GM23338 (cell line): ENCODE results near the gene TENM3. TPM values are rescaled to one million over a fixed set of nuclear protein-coding genes. Genes with fewer than 3 reads are reported as not detected.

Experiments
- ATAC-seq: fragments of 200-7000 bp; cut with Tn5 transposase; 3 replicates; pipeline ENCODE4 v1.9.1; 2020
- DNase-seq: peaks from one replicate; pipeline ENCODE4 v3.0.0-alpha.2; 2015; ENCODE audit warnings: low spot score
- H2AFZ ChIP-seq: fragments of 200-600 bp; sonication (generic); 2 replicates; pipeline ENCODE4 v1.8.0; 2016; ENCODE audit warnings: antibody characterized with exemption, mild to moderate bottlenecking, moderate library complexity
- H3F3A ChIP-seq: fragments of 200-600 bp; sonication (generic); replicated peaks from 2 replicates; pipeline ENCODE4 v1.8.0; 2017; ENCODE audit warnings: antibody characterized with exemption, mixed run types, low read depth
- H3K27ac ChIP-seq: fragments of 200-600 bp; sonication (generic); 2 replicates; pipeline ENCODE4 v1.6.1; 2016; ENCODE audit warnings: low read depth
- H3K27me3 ChIP-seq: fragments of 200-600 bp; sonication (generic); 2 replicates; pipeline ENCODE4 v1.8.0; 2016; ENCODE audit warnings: mild to moderate bottlenecking, mixed run types, moderate library complexity; ENCODE audit not compliant: insufficient read depth
- H3K36me3 ChIP-seq: fragments of 200-600 bp; sonication (generic); 2 replicates; pipeline ENCODE4 v1.8.0; 2016; ENCODE audit warnings: mild to moderate bottlenecking; ENCODE audit not compliant: insufficient read depth
- H3K4me1 ChIP-seq: fragments of 200-600 bp; sonication (generic); 2 replicates; pipeline ENCODE4 v1.8.0; 2016; ENCODE audit warnings: mild to moderate bottlenecking, moderate library complexity; ENCODE audit not compliant: insufficient read depth
- H3K4me2 ChIP-seq: fragments of 200-600 bp; sonication (generic); 2 replicates; pipeline ENCODE4 v1.7.1; 2017; ENCODE audit warnings: mixed run types
- H3K4me3 ChIP-seq: fragments of 200-600 bp; sonication (generic); 2 replicates; pipeline ENCODE4 v1.6.1; 2016; ENCODE audit warnings: mixed run types
- H3K79me2 ChIP-seq: fragments of 200-600 bp; sonication (generic); replicated peaks from 2 replicates; pipeline ENCODE4 v1.8.0; 2017; ENCODE audit warnings: mild to moderate bottlenecking; ENCODE audit not compliant: insufficient read depth
- H3K9me2 ChIP-seq: fragments of 200-600 bp; sonication (generic); 2 replicates; pipeline ENCODE4 v1.8.0; 2017; ENCODE audit not compliant: insufficient read depth
- H4K20me1 ChIP-seq: fragments of 200-600 bp; sonication (generic); replicated peaks from 2 replicates; pipeline ENCODE4 v1.8.0; 2017; ENCODE audit warnings: mild to moderate bottlenecking; ENCODE audit not compliant: insufficient read depth
- H3K27ac Mint-ChIP-seq: 2 replicates; pipeline ENCODE4 v1.8.0; 2020; ENCODE audit warnings: inconsistent platforms, mild to moderate bottlenecking, moderate library complexity, mixed read lengths
- H3K27me3 Mint-ChIP-seq: 3 replicates; pipeline ENCODE4 v1.8.0; 2022; ENCODE audit warnings: low read depth, mild to moderate bottlenecking, moderate library complexity, mixed read lengths, inconsistent platforms; ENCODE audit not compliant: insufficient read depth, poor library complexity
- H3K36me3 Mint-ChIP-seq: 3 replicates; pipeline ENCODE4 v1.8.0; 2021; ENCODE audit warnings: low read depth, mild to moderate bottlenecking, inconsistent platforms, moderate library complexity, mixed read lengths
- H3K4me1 Mint-ChIP-seq: 3 replicates; pipeline ENCODE4 v1.8.0; 2020; ENCODE audit warnings: mild to moderate bottlenecking, inconsistent platforms, mixed read lengths
- H3K4me3 Mint-ChIP-seq: 3 replicates; pipeline ENCODE4 v1.8.0; 2021; ENCODE audit warnings: moderate library complexity, mild to moderate bottlenecking, inconsistent platforms, mixed read lengths
- H3K9me3 Mint-ChIP-seq: 3 replicates; pipeline ENCODE4 v1.8.0; 2020; ENCODE audit warnings: moderate library complexity, mild to moderate bottlenecking, inconsistent platforms, mixed read lengths
- CREB1 ChIP-seq: fragments of 250-450 bp; sonication (Bioruptor Pico); IDR thresholded peaks from 2 replicates; pipeline ENCODE4 v1.5.0; 2020; ENCODE audit warnings: low read depth, mild to moderate bottlenecking, moderate library complexity
- CTCF ChIP-seq, 2 experiments: fragments of 200-600 bp in 1 of 2; sonication (generic) in 1 of 2; conservative IDR thresholded peaks; 2 replicates each; pipeline versions ENCODE4 v1.5.1 to v1.6.1; 2016 to 2017; ENCODE audit warnings: antibody characterized with exemption in 2 of 2, low read depth in 2 of 2, mild to moderate bottlenecking in 2 of 2, moderate library complexity in 1 of 2
- ETS1 ChIP-seq: IDR thresholded peaks from 2 replicates; pipeline ENCODE4 v1.6.1; 2016; ENCODE audit warnings: antibody characterized with exemption
- EZH2 ChIP-seq: fragments of 200-600 bp; sonication (generic); IDR thresholded peaks from one replicate; pipeline ENCODE4 v1.8.0; 2017; ENCODE audit warnings: antibody characterized with exemption, mild to moderate bottlenecking, low read depth; ENCODE audit not compliant: unreplicated experiment
- EZH2phosphoT487 ChIP-seq: fragments of 200-600 bp; sonication (generic); IDR thresholded peaks from one replicate; pipeline ENCODE4 v1.8.1; 2018; ENCODE audit warnings: antibody characterized with exemption; ENCODE audit not compliant: unreplicated experiment
- JUNB ChIP-seq: IDR thresholded peaks from one replicate; pipeline ENCODE4 v1.6.1; 2016; ENCODE audit warnings: antibody characterized with exemption; ENCODE audit not compliant: unreplicated experiment
- NANOG ChIP-seq: IDR thresholded peaks from 2 replicates; pipeline ENCODE4 v1.6.1; 2016; ENCODE audit warnings: antibody characterized with exemption, borderline replicate concordance
- POLR2AphosphoS5 ChIP-seq: IDR thresholded peaks from 2 replicates; pipeline ENCODE4 v1.6.1; 2016; ENCODE audit warnings: antibody characterized with exemption, low read depth
- REST ChIP-seq: IDR thresholded peaks from one replicate; pipeline ENCODE4 v1.6.1; 2018; ENCODE audit warnings: antibody characterized with exemption; ENCODE audit not compliant: unreplicated experiment
- STAT1 ChIP-seq: IDR thresholded peaks from one replicate; pipeline ENCODE4 v1.6.1; 2016; ENCODE audit warnings: antibody characterized with exemption; ENCODE audit not compliant: unreplicated experiment
- ZNF114 ChIP-seq: fragments of 250-450 bp; sonication (Bioruptor Pico); IDR thresholded peaks from 2 replicates; pipeline ENCODE4 v1.5.0; 2020; ENCODE audit warnings: mild to moderate bottlenecking, moderate library complexity
- ZNF331 ChIP-seq: fragments of 250-450 bp; sonication (Bioruptor Pico); IDR thresholded peaks from 2 replicates; pipeline ENCODE4 v1.5.0; 2020; ENCODE audit warnings: low read depth, mild to moderate bottlenecking, moderate library complexity
- ZNF462 ChIP-seq: fragments of 250-450 bp; sonication (Bioruptor Pico); IDR thresholded peaks from 2 replicates; pipeline ENCODE4 v1.5.0; 2020; ENCODE audit warnings: mild to moderate bottlenecking, moderate library complexity
- polyA plus RNA-seq: library from polyadenylated mRNA; unstranded; fragments of >200 nt; fragmentation: Nextera tagmentation; extraction: Ambion mirVana; gene quantifications from 2 replicates; pipeline ENCODE4 v1.2.1, GENCODE V29; 2016
- total RNA-seq: library from RNA; depleted of rRNA; stranded (reverse); fragments of >200 nt; shearing (Covaris generic); gene quantifications from 2 replicates; pipeline ENCODE4 v1.2.3, GENCODE V29; 2014

The TENM3 gene
- total and polyA plus RNA-seq, 2 experiments from 2014 or later, result 22.2 to 128 TPM

GRCh38 chr4:182629096-182629495, 385.9 kb downstream of the TENM3 start:
- Histone ChIP-seq H3K4me3 (no peak overlapping the region), H3K9me2 (no peaks in the 10 kb centered on the region), H3K27me3 (no peaks in the 10 kb centered on the region), H3F3A (no peaks in the 10 kb centered on the region), H4K20me1 (0 out of 2 replicates have a peak, but pooled peaks cover 4% of the 10 kb centered on the region), H3K4me1 (peaks cover 12% of the 10 kb centered on the region; the same call in 1 of the 2 replicates), H2AFZ (no peak overlapping the region), H3K36me3 (no peaks in the 10 kb centered on the region), H3K79me2 (no peaks in the 10 kb centered on the region), H3K27ac (no peak overlapping the region), H3K4me2 (no peak overlapping the region)
- DNase-seq (no peak), ATAC-seq (no peak)
- no peak overlapping the region for H3K4me3 Mint-ChIP-seq
- no peak for TF ChIP-seq POLR2AphosphoS5
- no peak for TF ChIP-seq CREB1
- TF ChIP-seq CTCF (conservative IDR thresholded peaks at IDR 0.05; ENCODE audit: low read depth in 2 of 2), result no peak
- no peak for TF ChIP-seq ZNF114 (CRISPR knock-in tag)
- TF ChIP-seq REST, result no peak
- no peak for TF ChIP-seq EZH2phosphoT487
- TF ChIP-seq NANOG, result no peak
- no peak for TF ChIP-seq ZNF462 (CRISPR knock-in tag)
- TF ChIP-seq EZH2, result no peak
- no peak for TF ChIP-seq ETS1
- TF ChIP-seq STAT1, result no peak
- no peak for TF ChIP-seq JUNB
- no peak for TF ChIP-seq ZNF331 (CRISPR knock-in tag)
- no peaks in the 10 kb centered on the region for H3K27me3 Mint-ChIP-seq
- peaks cover 16% of the 10 kb centered on the region; the same call in 2 of the 3 replicates for H3K36me3 Mint-ChIP-seq
- 0 out of 3 replicates have a peak, but pooled peaks cover 2% of the 10 kb centered on the region for H3K9me3 Mint-ChIP-seq
- no peak overlapping the region for H3K27ac Mint-ChIP-seq
- peaks cover 23% of the 10 kb centered on the region for H3K4me1 Mint-ChIP-seq
